DLD1 (cell line): ENCODE data around the gene HPSE2.
"Not testable (repeated sequence)": the region's sequence is repeated elsewhere in the genome, so short reads cannot be mapped to it uniquely, and the experiment has no call there.

Source experiments
- in situ Hi-C: cut with HindIII; loops from 2 replicates; pipeline ENCODE4 v1.10.0; 2017; ENCODE audit warnings: low sequenced_read_pairs

Gene HPSE2

GRCh38 chr10:98517672-98518071, 718.0 kb downstream of the HPSE2 start:
- in situ Hi-C loops, result no loop called here

GRCh38 chr10:98516352-98516751, 719.3 kb downstream of the HPSE2 start:
- in situ Hi-C loops, result no loop called here

- in situ Hi-C loops, result no loop called here
These were observed 721.9 kb downstream of the HPSE2 start for GRCh38 chr10:98513704-98514103.

- in situ Hi-C loops, result no loop called here
These were observed 723.8 kb downstream of the HPSE2 start for GRCh38 chr10:98511876-98512275.

- in situ Hi-C loops, result no loop called here
These were observed 725.1 kb downstream of the HPSE2 start for GRCh38 chr10:98510412-98510995.

GRCh38 chr10:98509745-98510144, 725.9 kb downstream of the HPSE2 start:
- in situ Hi-C loops, result no loop called here

GRCh38 chr10:98502535-98502934, 733.1 kb downstream of the HPSE2 start:
- in situ Hi-C loops, result not testable (repeated sequence)

- in situ Hi-C loops, result no loop called here
These were observed 742.9 kb downstream of the HPSE2 start for GRCh38 chr10:98492763-98493162.

- in situ Hi-C loops, result no loop called here
These were observed 745.8 kb downstream of the HPSE2 start for GRCh38 chr10:98489561-98490481.

- in situ Hi-C loops, result no loop called here
These were observed 746.8 kb downstream of the HPSE2 start for GRCh38 chr10:98488669-98489430.

GRCh38 chr10:98487649-98488048, 748.0 kb downstream of the HPSE2 start:
- in situ Hi-C loops, result no loop called here

GRCh38 chr10:98486421-98486820, 749.2 kb downstream of the HPSE2 start:
- in situ Hi-C loops, result no loop called here

- in situ Hi-C loops, result no loop called here
These were observed 749.7 kb downstream of the HPSE2 start for GRCh38 chr10:98485959-98486358.

GRCh38 chr10:98483658-98484057, 752.0 kb downstream of the HPSE2 start:
- in situ Hi-C loops, result no loop called here

- in situ Hi-C loops, result no loop called here
These were observed 753.6 kb downstream of the HPSE2 start for GRCh38 chr10:98482096-98482495.

- in situ Hi-C loops, result no loop called here
These were observed 754.2 kb downstream of the HPSE2 start for GRCh38 chr10:98481404-98481945.

GRCh38 chr10:98478430-98479222, 757.0 kb downstream of the HPSE2 start:
- in situ Hi-C loops, result no loop called here

GRCh38 chr10:98477861-98478260, 757.8 kb downstream of the HPSE2 start:
- in situ Hi-C loops, result no loop called here

- in situ Hi-C loops, result no loop called here
These were observed 761.0 kb downstream of the HPSE2 start for GRCh38 chr10:98474628-98475027.

GRCh38 chr10:98472196-98472595, 763.5 kb downstream of the HPSE2 start:
- in situ Hi-C loops, result no loop called here
